Nephron (organoid): ENCODE results near the gene ATG12.
A peak's percentile ranks its signal among the peaks of the same experiment; 100 is the strongest.

Experiments
- H3K27ac Mint-ChIP-seq, 3 experiments: 2 replicates each; pipeline ENCODE4 v1.8.0; 2020; ENCODE audit warnings: mixed read lengths in 3 of 3, mild to moderate bottlenecking in 2 of 3, moderate library complexity in 1 of 3
- H3K27me3 Mint-ChIP-seq: 2 replicates; pipeline ENCODE4 v1.8.0; 2021; ENCODE audit warnings: low read depth, mild to moderate bottlenecking, moderate library complexity, mixed read lengths
- H3K36me3 Mint-ChIP-seq: 2 replicates; pipeline ENCODE4 v1.8.0; 2020; ENCODE audit warnings: low read depth, mixed read lengths
- H3K4me1 Mint-ChIP-seq: 2 replicates; pipeline ENCODE4 v1.8.0; 2020; ENCODE audit warnings: mixed read lengths
- H3K4me3 Mint-ChIP-seq, 3 experiments: 2 replicates each; pipeline ENCODE4 v1.8.0; 2020; ENCODE audit warnings: mild to moderate bottlenecking in 3 of 3, mixed read lengths in 3 of 3, moderate library complexity in 2 of 3
- H3K9me3 Mint-ChIP-seq: 2 replicates; pipeline ENCODE4 v1.8.0; 2020; ENCODE audit warnings: mixed read lengths
- CTCF ChIP-seq, 3 experiments: fragments of 200-600 bp; sonication (generic); IDR thresholded peaks; one replicate each; pipeline ENCODE4 v1.5.0; 2021; ENCODE audit warnings: antibody characterized with exemption in 3 of 3; ENCODE audit not compliant: unreplicated experiment in 3 of 3

The ATG12 gene

GRCh38 chr5:115857057-115857479 lies 15.7 kb upstream of the ATG12 start:
- peaks cover 15% of the 10 kb centered on the region for H3K9me3 Mint-ChIP-seq
- peaks cover 28% of the 10 kb centered on the region for H3K4me1 Mint-ChIP-seq
- peak overlapping the region in 1 of 3 experiments; percentile 11 for H3K4me3 Mint-ChIP-seq
- peaks cover 22% of the 10 kb centered on the region for H3K36me3 Mint-ChIP-seq
- H3K27me3 Mint-ChIP-seq = no peaks in the 10 kb centered on the region
- no peak for TF ChIP-seq CTCF (IDR thresholded peaks at IDR 0.05; ENCODE audit: unreplicated experiment in 3 of 3)
- peak overlapping the region; percentile 18 to 83 (median 34) for H3K27ac Mint-ChIP-seq

DNA sequence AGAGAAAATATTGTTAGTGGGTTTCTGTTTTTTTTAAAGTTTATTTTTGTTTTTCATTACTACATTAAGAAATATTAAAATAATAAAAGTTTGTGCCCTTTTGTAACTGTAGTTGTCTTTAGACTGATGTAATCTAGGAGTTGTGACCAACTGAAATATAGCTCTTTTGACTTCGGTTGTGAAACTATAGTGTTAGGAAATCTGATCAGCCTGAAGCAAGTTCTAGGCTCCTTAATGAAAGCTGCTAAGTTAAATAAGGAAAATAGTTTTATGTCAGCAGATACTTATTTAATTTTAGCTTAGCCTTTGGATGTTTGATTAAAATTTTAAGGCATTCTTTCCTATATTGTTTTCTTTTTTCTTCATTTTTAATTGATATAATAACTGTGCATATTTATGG lies 14.6 kb upstream of the ATG12 start:
- TF ChIP-seq CTCF (IDR thresholded peaks at IDR 0.05; ENCODE audit: unreplicated experiment in 3 of 3) = no peak
- Mint-ChIP-seq H3K27me3 (no peaks in the 10 kb centered on the region), H3K4me1 (peaks cover 29% of the 10 kb centered on the region), H3K27ac (peak overlapping the region in 1 of 3 experiments; percentile 10), H3K4me3 (no peak overlapping the region), H3K36me3 (peaks cover 19% of the 10 kb centered on the region), H3K9me3 (peaks cover 12% of the 10 kb centered on the region)

DNA sequence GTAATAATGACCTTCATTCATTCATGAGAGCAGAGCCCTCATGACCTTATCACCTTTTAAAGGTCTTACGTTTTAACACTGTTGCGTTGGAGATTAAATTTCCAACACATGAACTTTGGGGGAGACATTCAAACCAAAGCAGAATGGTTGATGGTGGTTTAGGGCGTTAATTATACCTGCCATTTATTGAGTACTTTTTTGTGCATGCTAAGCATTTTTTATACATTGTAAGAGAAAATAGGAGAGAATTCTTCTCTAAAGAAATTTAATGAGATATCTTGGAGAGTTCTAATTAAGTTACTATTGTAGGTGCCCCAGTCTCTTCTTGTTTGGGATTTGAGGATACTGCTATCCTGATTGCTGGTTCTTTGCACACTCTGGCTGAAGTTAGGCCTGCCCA lies 12.8 kb upstream of the ATG12 start:
- Mint-ChIP-seq H3K27ac (no peak overlapping the region), H3K9me3 (peaks cover 10% of the 10 kb centered on the region), H3K4me3 (no peak overlapping the region), H3K4me1 (peaks cover 35% of the 10 kb centered on the region), H3K36me3 (peaks cover 17% of the 10 kb centered on the region), H3K27me3 (no peaks in the 10 kb centered on the region)
- TF ChIP-seq CTCF (IDR thresholded peaks at IDR 0.05; ENCODE audit: unreplicated experiment in 3 of 3) = no peak

GRCh38 chr5:115850744-115851416 lies 9.5 kb upstream of the ATG12 start:
- Mint-ChIP-seq H3K9me3 (peaks cover 10% of the 10 kb centered on the region), H3K27ac (peak overlapping the region; percentile 31 to 68 (median 40)), H3K27me3 (no peaks in the 10 kb centered on the region), H3K36me3 (peaks cover 17% of the 10 kb centered on the region), H3K4me3 (peak overlapping the region in 1 of 3 experiments; percentile 1), H3K4me1 (peaks cover 19% of the 10 kb centered on the region)
- no peak for TF ChIP-seq CTCF (IDR thresholded peaks at IDR 0.05; ENCODE audit: unreplicated experiment in 3 of 3)

DNA sequence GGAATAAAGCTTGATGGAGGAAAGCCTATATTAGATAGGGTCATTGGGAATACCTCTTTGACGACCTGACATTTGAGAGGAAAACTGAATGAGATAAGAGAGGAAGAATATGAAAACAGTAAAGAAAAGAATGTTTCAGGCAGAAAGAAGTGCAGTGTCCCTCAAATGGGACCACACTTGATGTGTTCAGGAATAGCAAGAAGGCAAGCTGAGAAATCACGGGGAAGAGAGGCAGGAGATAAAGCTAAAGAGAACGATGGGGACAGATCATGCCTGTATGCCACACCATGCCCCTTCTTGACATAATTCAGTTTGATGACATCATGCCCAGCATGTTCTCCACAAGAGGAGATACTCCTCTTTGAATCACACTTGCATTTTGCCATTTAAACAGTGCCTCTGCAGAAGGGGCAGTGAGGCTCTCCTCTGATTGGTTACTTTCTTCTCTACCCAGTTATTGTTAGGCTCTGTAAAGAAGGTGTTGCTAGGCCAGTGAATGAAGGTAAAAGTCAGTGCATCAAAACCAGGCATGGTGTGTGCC lies 8.0 kb upstream of the ATG12 start:
- H3K27ac Mint-ChIP-seq = peak overlapping the region in 1 of 3 experiments; percentile 66
- no peaks in the 10 kb centered on the region for H3K27me3 Mint-ChIP-seq
- H3K9me3 Mint-ChIP-seq = peaks cover 10% of the 10 kb centered on the region
- TF ChIP-seq CTCF (IDR thresholded peaks at IDR 0.05; ENCODE audit: unreplicated experiment in 3 of 3) = no peak
- H3K4me3 Mint-ChIP-seq = no peak overlapping the region
- H3K36me3 Mint-ChIP-seq = peaks cover 12% of the 10 kb centered on the region
- H3K4me1 Mint-ChIP-seq = peaks cover 26% of the 10 kb centered on the region

DNA sequence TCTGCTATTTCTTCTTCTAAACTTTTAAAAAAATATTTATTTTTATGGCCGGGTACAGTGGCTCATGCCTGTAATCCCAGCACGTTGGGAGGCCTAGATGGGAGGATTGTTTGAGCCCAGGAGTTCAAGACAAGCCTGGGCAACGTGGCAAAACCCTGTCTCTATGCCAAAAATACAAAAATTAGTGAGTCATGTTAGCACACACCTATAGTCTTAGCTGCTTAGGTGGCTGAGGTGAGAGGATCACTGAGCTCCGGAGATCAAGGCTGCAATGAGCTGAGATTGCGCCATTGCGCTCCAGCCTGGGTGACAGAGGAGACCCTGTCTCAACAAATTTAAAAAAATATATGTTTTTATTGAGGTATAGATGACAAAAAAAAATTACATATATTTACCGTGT lies 5.9 kb upstream of the ATG12 start:
- no peak for TF ChIP-seq CTCF (IDR thresholded peaks at IDR 0.05; ENCODE audit: unreplicated experiment in 3 of 3)
- Mint-ChIP-seq H3K36me3 (no peaks in the 10 kb centered on the region), H3K4me3 (no peak overlapping the region), H3K27me3 (no peaks in the 10 kb centered on the region), H3K4me1 (peaks cover 45% of the 10 kb centered on the region), H3K9me3 (no peaks in the 10 kb centered on the region), H3K27ac (no peak overlapping the region)
